Fibroblast of peridontal ligament (primary cell): ENCODE data around the gene UBAP1.
"Not testable (repeated sequence)": the region's sequence is repeated elsewhere in the genome, so short reads cannot be mapped to it uniquely, and the experiment has no call there.

Experiments
- DNase-seq: peaks from one replicate; pipeline ENCODE4 v3.0.0-alpha.2; 2010; ENCODE audit errors: extremely low read depth

Gene UBAP1

DNA sequence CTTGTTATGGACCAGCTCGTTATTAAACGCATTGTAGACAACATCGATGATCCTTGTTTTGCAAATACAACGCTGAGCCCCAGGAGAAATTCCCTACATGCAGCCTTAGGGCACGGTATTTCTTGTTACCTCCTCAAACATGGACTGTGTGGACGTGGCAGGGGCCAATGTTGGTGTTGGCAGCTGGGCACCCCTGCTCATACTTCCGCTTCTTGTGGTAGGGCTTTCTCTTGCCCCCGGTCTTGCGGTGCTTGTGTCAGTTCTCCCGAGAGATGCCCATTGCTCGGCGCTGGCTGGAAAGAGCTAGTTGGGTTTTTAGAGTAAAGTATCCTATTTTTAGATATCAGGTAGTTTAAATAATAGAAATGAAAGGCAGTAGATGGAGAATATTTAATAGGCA lies 45.5 kb downstream of the UBAP1 start:
- DNase-seq: no peak

- DNase-seq: not testable (repeated sequence)
These were observed 47.4 kb downstream of the UBAP1 start for GRCh38 chr9:34226144-34226760.

- DNase-seq: peak; percentile 54
These were observed 48.6 kb downstream of the UBAP1 start for GRCh38 chr9:34227445-34227844.

GRCh38 chr9:34230556-34230955 lies 51.7 kb downstream of the UBAP1 start:
- no peak for DNase-seq

DNA sequence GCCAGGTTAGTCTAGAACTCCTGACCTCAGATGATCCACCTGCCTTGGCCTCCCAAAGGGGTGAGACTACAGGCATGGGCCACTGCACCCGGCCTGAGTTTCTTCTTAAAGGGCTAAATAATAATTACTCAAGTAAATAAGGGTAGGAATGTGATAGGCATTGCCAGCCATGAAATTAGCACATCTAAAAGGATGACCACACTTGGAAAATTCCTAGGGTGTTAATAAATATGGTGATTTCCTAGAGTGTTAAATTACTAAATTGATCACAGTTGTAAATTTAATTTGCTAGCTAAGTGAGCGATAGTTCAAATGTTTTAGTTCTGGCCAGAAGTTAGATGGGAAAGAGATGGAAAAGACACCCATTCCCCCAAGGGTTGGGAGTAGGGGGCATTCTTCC lies 53.4 kb downstream of the UBAP1 start:
- no peak for DNase-seq

DNA sequence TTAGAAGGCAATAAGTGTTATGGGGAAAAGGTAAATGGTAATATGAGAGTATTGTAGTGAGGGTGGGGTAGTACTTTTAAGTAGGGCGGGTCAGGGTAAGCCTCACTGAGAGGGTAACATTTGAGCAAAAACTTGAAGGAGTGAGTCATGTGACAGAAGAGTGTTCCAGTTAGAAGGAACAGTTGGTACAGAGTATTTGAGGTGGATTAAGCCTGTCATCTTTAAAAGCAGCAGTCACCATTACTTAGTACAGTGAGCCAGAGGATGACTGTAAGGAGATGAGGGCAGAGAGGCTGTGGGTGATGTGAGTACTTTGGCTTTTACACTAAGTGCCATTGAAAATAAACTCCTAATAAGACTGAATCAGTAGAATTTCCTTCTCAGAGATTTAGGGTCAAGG lies 54.8 kb downstream of the UBAP1 start:
- DNase-seq: no peak

GRCh38 chr9:34237836-34238235 lies 59.0 kb downstream of the UBAP1 start:
- DNase-seq: no peak

GRCh38 chr9:34240006-34240405 lies 61.2 kb downstream of the UBAP1 start:
- DNase-seq: no peak

DNA sequence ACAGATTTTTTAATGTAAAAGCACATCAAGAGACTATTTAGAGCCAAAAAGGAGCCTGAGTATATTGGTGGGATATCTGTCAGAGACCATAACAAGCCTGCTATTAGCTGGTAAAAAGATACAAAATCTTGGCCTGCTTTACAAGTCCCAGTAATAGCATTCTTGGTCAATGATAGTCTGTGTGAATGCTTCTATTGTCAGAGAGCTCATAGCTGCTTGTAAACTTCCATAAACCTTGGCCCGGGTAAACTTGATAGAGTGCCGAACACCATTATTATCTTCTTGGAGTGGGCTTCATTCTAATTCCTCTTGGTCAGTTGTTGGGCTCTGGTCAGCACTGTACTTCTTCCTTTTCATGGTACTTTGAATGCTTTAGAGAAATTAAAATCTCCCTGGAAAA lies 64.0 kb downstream of the UBAP1 start:
- DNase-seq: no peak

DNA sequence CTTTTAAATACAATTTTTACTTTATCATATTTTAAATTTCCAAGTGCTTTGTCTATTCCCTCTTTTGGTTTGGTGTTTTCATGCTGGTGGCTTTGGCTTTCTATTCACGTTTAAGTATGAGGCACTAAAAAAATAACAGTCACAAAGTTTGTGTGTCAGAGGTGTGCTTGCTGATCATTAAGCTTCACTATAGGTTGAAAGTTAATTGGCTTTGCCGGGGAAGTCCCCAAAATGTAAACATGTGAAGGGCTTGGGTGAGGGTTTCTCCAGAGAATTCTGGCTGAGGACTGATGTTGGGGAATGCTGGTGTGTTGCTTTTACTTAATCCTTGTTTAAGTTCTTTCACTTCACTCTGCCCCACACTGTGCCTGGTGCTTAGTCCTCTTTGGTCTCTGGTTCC lies 66.4 kb downstream of the UBAP1 start:
- DNase-seq: not testable (repeated sequence)

DNA sequence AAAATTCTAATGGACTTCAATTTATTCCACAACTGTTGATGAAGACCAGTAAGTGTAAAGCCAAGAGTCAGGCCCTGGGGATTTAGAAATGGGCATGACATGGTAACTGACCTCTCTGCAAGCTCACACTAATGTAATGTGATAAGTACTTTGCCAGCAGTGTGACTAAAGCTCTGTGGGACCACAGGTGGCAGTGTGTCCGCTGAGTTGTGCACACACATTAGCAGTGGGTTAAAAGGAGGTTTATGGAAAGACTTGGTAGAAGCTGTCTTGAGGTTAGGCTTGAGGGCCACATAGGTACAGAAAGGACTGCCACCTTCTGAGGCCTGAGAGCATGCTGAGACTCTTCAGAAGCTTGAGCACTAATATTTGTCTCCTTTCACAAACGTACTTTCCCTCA lies 67.6 kb downstream of the UBAP1 start:
- DNase-seq: no peak

- not testable (repeated sequence) for DNase-seq
These were observed 68.9 kb downstream of the UBAP1 start for GRCh38 chr9:34247782-34248181.

GRCh38 chr9:34249274-34249673 lies 70.4 kb downstream of the UBAP1 start:
- no peak for DNase-seq

- no peak for DNase-seq
These were observed 71.9 kb downstream of the UBAP1 start for GRCh38 chr9:34250721-34251120.

- peak; percentile 78 for DNase-seq
These were observed 73.2 kb downstream of the UBAP1 start for GRCh38 chr9:34252016-34252415.

GRCh38 chr9:34252670-34253459 lies 74.0 kb downstream of the UBAP1 start:
- peak; percentile 54 for DNase-seq

DNA sequence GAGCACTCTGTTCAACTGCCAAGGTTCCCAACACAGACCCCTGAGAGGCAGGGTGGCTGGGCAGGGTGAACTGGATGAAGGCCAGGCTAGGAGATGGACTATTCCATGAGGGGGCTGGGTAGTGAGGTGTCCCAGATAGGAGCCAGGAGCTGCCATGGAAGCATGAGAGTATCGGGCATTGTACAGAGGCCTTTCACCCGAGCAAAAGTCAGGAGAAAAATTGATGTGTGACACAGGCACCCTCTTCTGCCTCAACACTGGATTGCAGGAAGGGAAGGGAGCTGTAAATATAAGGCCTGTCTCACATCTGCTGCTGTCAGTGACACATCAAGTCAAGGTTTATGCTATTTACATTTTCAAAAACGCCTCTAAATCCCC lies 74.6 kb downstream of the UBAP1 start:
- DNase-seq: peak; percentile 75

DNA sequence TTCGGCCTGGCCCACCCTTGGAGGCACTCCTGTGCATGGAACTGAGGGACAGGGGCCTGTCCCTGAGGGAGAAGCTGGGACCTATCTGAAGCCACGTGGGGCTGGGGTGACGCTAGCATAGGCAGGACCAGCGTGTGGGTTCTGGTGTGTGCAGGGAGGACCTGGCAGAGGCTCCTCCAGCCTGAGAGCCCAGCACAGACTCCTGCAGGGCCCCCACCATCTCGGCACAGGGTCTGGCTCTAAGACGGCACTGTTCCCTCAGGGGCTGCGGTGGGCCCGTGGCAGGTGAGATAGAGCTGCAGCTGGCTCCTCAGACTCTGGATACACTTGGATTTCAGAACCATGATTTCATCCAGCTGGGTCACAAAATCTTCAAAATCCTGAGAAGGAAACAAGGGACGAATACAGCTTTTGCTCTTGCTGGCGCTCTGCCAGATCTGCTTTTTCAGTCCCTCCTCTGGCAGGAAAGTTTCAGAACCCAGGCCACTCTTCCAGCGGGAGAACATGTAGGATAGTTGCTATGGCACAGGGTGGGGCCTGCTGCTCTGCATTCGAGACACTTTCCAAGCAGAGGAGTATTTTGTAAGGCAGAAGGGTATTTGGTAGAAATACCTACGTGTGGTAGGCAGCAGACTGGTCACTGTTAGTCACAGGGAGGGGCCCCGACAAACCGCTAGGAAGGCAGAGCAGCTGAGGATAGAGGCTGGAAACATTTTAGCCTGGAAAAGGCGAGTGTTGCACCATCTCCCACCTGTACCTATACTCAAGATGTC lies 75.5 kb downstream of the UBAP1 start:
- DNase-seq: peak; percentile 66

DNA sequence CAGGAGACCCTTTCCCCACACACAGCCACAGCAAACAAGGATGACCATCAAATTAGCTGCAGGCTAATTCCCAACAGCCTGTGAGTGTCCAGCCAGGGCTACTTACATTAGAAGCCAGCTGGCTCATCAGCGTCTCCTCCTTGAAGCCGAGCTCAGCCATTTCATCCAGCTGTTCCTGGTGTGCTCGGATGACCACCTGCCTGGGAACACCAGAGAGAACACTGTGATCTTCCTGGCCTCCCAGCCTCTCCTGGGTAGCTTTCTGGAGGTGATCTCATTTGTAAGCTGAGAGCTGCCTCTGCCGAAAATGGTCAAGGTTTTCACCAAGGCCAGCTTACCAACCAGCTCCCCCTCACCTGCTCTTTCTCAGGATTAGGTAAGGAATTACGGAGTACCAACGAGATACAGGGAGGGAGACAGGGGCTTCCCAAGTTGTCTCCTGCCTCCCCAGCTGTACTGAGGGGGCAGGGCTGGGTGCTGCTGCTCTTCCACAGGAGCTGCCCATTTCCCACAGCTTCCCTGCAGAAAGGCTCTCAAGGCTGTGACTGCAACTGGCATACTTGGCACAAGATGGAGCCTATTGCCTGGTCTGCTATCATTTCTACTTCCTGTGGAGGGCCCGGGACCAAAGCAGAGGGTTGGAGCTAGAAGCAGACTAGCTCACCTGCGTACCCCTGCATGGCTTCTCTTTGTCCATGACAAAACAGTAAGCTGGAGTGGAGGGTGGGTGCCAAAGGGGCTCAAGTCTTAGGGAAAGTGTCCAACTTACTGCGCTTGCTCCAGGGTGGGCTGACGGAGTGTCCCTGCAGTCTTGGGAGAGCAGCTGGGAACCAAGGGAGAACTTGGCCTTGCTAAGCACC lies 76.4 kb downstream of the UBAP1 start:
- peak; percentile 30 for DNase-seq

DNA sequence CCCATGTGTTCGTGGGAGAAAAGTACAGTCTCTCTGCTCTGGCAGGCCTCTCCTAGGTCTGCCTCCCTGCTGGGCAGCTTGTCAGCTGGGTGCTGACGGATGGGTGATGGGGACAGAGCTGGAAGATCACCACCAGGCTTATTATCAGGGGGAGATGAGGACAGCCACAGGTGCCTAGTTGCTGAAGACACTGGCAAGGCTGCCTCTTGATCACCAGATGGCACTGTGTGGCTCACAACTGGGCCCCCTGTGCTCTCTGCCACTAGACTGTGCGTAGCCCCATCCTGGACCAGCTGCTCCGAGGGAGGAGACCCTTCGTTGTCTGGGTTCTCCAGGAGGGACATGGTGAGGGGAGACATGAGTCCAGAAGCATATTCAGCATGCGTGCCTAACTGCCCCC lies 77.3 kb downstream of the UBAP1 start:
- DNase-seq: no peak

- DNase-seq: no peak
These were observed 78.2 kb downstream of the UBAP1 start for GRCh38 chr9:34256987-34257585.
